ENCODE data around the gene THAP2.
"Not testable (repeated sequence)": the region's sequence is repeated elsewhere in the genome, so short reads cannot be mapped to it uniquely, and the experiment has no call there.

- not testable (repeated sequence) for TF ChIP-seq POLR2A, CTCF (IDR thresholded peaks at IDR 0.05)
Observed at GRCh38 chr12:71693651-71694050, 29.6 kb downstream of the THAP2 start.

Measured in lower leg skin (tissue), 3 donors.